ENCODE data around the gene YBX2.

- TF ChIP-seq POLR2A (IDR thresholded peaks at IDR 0.05) (no peak), POLR2AphosphoS5 (IDR thresholded peaks at IDR 0.05) (peak in 1 of 3 donors; percentile 2)
Measured at GRCh38 chr17:7324438-7324779, 30.0 kb upstream of the YBX2 start.

Data from spleen (tissue), 3 donors.